Stimulated activated CD8-positive, alpha-beta memory T cell treated with anti-CD3 and anti-CD28 coated beads, Interleukin-7, amount 100 ng/mL, for 48 hours (primary cell): ENCODE data around the gene PAFAH1B2.
"Not testable (repeated sequence)": the region's sequence is repeated elsewhere in the genome, so short reads cannot be mapped to it uniquely, and the experiment has no call there.

ENCODE experiments used
- DNase-seq, 2 donors: peaks; one replicate each; pipeline ENCODE4 v3.0.0-alpha.2; 2020; ENCODE audit warnings: low read depth in 1 of 2; ENCODE audit errors: extremely low read depth in 1 of 2

PAFAH1B2 gene

DNA sequence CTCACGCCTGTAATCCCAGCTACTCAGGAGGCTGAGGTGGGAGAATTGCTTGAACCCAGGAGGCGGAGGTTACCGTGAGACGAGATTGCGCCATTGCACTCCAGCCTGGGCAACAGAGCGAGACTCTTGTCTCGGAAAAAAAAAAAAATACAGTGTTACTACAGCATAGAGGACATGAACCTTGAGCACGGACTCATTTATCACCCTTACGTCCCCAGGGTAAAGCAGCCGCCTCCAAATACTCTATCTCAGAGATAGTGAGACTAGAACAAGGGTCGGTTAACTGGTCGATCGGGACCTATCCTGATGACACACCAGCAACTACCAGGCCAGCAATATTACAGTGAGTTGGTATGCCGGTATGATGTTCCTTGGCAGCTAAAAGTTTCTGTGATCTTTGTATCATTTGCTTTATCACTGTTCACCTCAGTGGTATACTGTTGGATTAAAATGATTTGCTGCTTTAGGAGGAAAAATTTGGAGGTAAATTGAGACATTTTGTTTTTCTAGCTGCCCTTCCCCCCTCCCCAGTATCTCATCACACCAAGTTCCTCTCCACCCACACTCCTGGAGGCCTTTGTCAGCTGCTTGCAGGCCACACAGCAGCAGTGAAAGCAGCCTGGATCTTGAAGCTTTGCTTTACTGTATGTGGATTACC is 27.4 kb downstream of the PAFAH1B2 start:
- DNase-seq, result no peak

DNA sequence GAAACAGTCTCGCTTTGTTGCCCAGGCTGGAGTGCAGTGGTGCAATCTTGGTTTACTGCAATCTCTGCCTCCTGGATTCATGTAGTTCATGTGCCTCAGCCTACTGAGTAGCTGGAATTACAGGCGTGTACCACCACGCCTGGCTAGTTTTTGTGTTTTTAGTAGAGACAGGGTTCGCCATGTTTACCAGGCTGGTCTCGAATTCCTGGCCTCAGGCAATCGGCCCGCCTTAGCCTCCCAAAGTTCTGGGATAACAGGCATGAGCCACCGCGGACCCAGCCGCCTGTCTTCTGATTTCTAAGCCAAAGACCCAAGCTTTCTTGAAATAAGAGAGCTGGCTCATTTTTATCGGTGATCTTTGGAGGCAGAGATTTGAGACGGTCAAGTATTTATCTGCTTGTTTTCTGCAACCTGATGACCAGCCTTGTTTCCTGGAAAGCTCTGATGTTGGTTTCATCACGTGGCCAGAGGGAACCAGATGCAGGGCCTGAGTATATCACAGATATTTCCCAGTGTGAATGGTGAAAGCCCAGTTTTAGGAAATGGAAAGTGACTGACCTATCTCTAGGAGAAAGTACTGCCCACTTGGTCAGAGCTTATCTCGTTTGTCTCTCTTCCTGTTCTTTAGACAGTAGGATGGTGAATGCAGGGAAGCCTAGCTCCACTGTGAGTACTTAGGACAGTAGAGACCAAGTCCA is 28.8 kb downstream of the PAFAH1B2 start:
- no peak for DNase-seq

DNA sequence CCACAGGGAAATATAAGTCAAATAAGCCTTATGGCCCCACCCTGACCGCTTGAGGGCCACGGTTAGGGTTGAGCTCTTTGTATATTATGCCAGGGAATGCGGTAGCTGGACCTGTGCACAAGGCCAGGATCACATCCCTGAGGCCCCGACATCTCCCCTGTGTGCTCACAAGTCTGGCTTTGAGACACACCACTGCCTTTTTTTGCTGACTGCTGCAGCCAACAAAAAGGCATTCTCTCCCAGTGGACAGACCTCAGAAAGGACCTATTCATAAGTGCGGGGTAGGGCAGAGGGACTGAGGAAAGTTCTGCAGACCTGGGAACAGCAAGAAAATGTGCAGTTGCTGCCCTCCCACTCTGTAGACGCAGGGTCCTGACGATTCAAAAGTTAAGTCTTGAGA is 31.0 kb downstream of the PAFAH1B2 start:
- DNase-seq, result no peak

DNA sequence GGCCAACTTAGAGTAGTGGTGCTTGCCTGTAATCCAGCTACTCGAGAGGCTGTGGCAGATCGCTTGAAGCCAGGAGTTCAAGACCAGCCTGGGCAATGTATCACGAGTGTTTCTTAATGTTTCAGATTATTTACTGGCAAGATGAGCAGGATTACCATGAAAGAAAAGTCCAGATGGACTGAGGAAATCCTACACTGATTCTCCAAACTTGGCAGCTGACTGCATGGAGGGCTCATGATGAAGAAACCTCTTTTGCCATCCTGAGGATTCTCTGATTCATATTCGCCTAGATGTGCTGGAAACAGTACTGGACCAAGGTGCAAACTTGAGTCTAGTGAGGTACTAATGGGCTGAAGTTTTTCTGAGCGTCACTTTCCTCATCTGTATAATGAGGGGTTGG is 31.7 kb downstream of the PAFAH1B2 start:
- DNase-seq, result no peak

DNA sequence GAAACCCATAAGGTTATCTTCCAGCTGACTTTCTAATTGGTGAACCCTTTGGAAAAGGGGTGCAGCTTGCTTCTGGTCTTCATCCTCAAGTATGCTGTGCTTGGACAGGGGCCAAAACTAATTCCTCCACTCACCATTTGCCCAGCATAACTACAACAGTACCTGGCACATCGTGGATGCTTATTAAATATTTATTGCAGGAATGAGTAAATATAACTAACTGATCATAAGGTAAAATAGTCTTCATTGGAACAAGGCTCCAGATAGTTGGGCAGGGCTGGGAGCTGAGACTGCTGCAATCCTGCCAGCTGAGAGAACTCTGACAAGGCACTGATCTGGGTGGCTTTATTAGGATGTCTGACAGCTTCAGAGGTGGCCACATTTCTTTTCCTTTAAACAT is 32.1 kb downstream of the PAFAH1B2 start:
- no peak for DNase-seq

DNA sequence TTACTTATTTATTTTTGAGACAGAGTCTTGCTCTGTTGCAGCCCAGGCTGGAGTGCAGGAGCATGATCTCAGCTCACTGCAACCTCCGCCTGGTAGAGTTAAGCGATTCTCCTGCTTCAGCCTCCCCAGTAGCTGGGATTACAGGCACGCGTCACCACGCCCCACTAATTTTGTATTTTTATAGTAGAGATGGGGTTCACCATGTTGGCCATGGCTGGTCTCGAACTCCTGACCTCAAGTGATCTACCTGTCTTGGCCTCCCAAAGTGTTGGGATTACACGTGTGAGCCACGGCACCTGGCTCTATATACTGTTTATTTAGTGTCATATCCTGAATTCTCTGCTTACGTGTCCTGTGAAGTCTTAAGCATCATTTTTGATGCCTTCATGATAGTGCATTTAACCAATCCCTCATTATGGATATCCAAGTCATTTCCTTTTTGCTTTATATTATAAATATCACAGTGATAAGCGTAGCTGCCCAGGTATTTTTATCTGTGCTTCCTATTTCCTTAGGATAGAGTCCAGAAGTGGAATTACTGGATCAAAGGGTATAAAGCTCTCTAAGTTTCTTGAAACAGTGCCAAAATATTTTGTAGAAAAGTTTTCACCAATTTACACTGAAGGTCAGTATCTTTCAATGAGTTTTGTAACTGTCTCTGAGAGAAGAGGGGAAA is 33.6 kb downstream of the PAFAH1B2 start:
- no peak for DNase-seq

DNA sequence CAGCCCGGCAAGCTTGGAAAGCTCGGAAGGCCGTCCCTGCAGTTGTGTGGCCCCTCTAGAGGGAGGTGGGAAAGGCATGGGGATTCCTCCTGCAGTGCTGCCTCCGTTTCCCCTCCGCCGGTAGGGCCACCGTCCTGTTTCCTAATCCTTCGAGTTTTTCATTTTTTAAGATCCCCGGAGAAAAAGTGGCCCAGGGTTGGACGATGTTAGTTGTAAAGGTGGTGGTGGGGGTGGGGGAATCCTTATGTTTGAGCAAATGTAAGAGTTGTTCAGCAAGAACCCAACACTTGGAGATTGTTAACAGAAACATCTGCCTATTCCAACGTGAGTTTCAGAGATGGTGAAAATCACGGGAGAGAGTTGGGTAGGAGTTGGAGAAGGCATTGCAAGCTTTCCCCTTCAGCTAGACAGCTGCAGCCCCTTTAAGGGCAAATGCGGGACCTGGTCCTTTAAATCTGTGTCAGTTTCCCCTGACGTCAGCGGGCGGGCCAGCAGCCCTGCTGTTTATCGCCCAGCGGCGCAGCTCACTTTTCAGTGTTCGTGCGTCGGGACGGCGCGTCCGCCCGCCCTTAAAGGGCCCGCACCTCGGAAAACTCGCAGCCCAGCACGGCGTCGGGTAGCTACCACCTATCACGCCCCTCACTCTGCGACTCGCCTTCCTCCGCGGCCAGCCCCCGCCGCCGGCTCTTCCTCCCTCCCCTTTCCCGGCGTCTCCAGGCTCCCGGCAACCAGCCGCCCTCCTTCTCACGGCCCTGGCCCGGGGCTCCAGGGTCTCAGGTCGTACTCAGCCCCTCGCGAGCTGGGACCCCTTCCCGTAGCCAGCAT is 34.3 kb downstream of the PAFAH1B2 start, which contains the start of gene SIDT2:
Gene SIDT2 (plus strand): TSS at position 534 of the 825 bp plus-strand sequence. CDS start 521 bp downstream, outside the sequence.
- DNase-seq, result peak; percentile 76 to 90

DNA sequence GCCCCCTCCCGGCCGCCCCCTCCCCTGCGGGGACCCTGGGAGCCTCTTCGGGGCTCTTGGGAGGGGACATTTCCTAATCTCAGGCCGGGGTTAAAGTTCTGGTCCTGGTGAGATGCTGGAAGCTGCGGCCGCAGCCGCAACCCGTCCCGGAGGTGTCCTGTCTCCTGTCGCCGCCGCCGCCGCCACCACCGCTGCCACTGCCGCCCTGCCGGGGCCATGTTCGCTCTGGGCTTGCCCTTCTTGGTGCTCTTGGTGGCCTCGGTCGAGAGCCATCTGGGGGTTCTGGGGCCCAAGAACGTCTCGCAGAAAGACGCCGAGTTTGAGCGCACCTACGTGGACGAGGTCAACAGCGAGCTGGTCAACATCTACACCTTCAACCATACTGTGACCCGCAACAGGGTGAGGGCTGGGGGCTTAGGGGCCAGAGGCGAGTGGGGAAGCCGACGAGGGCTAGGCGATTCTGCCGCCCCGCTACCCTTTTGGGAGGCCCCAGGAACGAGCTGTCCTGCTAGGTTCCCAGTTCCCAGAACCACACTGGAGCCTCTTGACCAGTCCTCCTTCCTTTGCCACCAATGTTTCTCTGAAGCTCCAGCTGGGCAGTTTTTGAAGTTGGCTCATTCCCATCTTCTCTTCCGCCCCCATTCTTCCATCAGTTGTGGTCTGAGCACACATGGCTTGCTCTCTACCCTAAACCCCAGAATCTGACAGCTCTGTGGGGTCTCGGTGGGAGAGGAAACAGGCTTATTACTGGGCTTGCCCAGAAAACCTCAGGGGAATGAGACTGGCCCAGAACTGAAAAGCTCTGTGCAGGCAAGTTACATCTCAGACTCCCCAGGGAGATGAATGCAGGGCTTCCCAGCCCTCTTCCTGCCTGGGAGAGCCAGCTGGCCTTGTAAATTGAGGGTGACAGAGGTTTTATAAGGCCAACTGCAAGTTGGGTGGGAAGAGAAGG is 35.2 kb downstream of the PAFAH1B2 start:
- DNase-seq, result peak; percentile 9 to 14

DNA sequence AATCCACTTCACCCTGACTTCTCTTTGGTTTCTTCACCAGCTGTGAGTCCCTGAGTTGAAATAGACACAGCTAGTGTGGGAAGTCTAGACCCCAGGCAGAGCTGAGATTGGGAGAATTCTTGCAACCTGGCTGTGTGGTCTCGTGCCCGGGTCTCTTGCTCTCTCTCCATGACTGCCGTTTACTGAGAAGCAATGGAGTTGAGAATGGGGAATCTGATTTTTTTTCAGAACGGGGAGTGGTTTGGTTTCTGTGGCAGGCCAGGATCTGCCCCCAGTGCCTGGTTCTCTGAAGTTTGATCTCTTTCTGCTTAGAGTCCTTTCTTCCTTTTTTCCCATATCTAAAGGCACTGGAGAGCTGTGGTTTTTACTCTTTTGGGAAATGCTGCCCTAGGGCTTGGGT is 35.9 kb downstream of the PAFAH1B2 start:
- DNase-seq, result no peak

DNA sequence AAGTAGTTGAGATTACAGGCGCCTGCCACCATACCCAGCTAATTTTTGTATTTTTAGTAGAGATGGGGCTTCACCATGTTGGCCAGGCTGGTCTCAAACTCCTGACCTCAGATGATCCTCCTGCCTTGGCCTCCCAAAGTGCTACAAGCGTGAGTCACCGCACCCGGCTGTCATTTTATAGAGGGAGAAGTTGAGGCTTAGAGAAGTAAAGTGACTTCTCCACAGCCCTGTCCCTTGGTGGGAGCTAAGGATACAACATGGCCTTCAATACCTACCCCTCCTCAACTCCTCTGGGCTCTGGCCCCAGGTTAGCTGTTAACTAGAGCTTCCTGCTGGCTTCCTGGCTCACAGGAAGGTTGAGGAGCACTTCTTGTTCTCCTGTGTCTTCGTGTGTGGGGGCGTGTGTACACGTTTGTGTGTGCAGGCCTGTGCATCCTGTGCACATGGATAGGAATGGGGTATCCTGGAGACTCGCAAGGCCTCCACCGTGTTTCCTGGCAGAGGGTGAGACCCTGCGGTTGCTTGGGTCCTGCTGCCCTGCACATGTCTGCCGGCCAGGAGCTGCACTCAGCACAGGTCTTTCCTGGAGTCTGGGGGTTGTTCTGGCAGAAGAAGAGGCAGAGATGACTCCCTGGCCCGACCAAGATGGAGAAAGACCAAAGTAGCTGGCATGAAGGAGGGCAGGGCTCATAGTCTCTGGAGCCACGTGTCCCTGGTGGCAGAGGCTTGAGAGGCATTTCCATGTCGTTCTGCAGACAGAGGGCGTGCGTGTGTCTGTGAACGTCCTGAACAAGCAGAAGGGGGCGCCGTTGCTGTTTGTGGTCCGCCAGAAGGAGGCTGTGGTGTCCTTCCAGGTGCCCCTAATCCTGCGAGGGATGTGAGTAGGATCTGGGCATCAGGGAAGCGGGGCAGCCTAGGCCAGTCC is 36.8 kb downstream of the PAFAH1B2 start:
- DNase-seq, result peak; percentile 15 to 53

DNA sequence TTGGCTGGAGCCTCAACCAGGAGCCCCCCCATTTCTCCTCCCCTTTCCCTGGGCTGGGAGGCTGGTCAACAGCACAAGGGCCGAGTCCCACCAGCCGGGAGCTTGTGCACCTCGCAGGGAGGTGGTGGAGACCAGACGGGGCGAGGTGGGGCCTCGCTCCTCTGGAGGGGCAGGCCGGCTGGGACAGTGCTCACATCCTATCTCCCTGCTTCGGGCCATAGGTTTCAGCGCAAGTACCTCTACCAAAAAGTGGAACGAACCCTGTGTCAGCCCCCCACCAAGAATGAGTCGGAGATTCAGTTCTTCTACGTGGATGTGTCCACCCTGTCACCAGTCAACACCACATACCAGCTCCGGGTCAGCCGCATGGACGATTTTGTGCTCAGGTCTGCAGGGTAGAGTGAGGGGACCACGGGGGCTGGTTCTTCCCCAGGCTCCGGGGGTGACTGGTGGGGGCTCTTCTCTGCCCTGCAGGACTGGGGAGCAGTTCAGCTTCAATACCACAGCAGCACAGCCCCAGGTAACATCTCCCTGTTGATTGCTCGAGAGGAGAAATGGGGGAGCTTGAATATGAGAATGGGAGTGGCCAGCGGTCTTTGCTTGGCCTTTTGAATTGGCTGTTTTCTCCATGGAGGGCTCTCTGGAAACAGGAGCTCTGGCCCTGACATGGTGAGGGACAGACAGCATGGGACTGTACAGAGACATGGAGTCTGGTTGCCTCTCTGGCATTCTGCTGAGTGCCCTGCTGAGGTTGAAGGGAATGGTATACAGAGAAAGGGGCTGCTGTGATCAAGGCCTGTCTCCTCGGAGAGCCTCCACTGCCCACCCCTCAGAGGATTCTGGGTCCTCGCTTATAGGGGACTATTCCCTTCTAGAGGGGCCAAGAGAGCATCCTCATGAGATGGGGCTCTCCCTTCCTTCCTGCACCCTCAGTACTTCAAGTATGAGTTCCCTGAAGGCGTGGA is 37.8 kb downstream of the PAFAH1B2 start:
- no peak for DNase-seq

DNA sequence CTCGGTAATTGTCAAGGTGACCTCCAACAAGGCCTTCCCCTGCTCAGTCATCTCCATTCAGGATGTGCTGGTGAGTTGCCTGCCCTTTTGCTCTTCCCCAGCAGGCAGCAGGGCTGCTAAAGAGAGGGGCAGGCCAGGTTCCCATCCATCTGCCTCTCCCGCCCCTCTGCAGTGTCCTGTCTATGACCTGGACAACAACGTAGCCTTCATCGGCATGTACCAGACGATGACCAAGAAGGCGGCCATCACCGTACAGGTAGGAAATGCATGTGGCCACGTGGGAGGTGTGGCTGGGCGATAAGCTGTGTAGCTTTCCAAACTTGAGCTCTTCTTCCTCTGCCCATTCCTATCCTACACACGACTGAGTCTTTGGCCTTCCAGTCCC is 38.5 kb downstream of the PAFAH1B2 start:
- no peak for DNase-seq

DNA sequence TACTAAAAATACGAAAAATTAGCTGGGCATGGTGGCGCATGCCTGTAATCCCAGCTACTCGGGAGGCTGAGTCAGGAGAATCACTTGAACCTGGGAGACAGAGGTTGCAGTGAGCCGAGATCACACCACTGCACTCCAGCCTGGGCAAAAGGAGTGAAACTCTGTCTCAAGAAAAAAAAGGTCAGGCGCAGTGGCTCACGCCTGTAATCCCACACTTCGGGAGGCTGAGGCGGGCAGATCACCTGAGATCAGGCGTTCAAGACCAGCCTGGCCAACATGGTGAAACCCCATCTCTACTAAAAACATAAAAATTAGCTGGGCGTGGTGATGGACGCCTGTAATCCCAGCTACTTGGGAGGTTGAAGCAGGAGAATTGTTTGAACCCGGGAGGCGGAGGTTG is 39.1 kb downstream of the PAFAH1B2 start:
- not testable (repeated sequence) for DNase-seq

DNA sequence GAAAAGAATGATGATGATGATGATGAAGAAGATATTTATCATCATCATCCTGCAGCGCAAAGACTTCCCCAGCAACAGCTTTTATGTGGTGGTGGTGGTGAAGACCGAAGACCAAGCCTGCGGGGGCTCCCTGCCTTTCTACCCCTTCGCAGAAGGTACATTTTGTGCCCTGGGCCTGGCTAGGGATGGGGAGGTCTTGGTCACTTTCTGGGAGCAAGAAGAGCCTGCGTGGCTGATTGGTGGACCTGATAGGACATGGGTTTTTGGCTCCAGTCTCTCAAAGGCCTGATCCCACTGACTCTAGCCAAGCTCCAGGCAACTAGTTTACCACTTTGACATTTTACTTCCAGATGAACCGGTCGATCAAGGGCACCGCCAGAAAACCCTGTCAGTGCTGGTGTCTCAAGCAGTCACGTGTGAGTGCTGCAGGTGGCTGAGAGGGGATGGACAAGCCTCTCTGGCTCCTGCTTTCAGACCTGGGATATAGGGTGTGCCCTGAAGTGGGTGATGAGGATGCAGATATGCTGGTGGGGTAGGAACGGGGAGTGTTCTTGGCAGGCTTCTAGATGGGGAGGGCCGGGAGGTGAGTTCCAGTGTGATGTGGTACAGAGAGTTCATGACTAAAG is 39.8 kb downstream of the PAFAH1B2 start:
- no peak for DNase-seq

DNA sequence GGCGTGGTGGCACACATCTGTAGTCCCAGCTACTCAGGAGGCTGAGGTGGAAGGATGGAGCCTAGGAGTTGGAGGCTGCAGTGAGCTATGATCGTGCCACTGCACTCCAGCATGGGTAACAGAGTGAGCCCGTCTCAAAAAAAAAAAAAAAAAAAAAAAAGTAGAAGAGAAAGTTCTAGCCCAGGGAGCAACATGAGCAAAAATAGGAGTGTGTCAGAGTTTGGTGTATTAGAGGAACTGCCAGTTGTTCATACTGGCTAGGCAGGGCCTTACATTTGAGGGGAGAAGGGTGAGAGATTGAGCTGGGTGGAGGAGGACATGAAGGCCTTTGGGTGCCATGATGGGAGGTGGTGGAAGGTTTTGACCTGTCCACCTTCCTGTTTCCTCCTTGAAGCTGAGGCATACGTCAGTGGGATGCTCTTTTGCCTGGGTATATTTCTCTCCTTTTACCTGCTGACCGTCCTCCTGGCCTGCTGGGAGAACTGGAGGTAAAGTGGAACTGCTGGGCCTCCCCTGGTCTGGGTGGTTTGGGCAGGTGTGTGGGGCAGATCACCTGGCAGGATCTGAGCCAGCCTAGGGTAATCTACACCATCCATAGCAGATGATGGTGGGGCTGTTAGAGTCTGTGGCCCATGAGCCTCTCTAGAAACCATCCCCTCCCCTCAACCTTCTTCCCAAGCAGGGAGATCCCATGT is 41.8 kb downstream of the PAFAH1B2 start:
- no peak for DNase-seq

DNA sequence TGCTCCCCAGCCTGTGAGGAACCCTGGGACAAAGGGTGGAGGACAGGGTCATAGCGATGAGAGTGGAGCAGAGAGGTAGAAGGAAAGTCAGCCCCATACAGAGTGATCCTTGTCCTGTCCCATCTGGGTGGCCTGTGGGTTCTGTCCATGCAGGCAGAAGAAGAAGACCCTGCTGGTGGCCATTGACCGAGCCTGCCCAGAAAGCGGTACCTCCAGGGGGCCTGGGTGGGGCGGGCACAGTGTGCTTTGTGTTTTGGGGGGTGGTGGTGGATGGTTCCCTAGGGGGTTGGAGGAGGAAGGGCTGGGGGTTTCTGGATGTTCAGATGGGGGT is 42.3 kb downstream of the PAFAH1B2 start:
- DNase-seq, result no peak

DNA sequence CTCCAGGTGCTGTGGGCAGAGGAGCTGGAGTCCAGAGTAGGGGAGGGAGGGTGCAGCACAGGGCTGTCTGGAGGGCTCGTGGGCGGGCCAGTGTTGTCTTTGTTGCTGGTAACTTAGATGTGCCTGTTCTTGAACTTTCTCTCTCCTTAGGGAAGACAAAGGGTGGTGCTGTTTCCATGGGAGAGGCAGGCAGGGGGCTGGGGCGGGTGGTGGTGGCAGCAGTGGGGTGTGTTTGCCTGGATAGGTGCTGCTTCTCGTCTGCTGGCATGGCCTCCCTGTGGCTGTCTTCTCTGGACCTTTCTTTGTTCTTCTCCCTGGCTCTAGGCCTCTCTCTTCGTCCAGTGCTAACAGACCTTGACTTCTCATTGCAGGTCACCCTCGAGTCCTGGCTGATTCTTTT is 42.9 kb downstream of the PAFAH1B2 start:
- no peak for DNase-seq
